Osteocyte (in vitro differentiated cells): ENCODE results near the gene SLC25A13. TPM values are rescaled to one million over a fixed set of nuclear protein-coding genes. Genes with fewer than 3 reads are reported as not detected.

Experiments
- DNase-seq: peaks from one replicate; pipeline ENCODE4 v3.0.0; 2021; ENCODE audit warnings: mixed read lengths; ENCODE audit not compliant: unreplicated experiment; ENCODE audit errors: extremely low spot score
- H3K27ac Mint-ChIP-seq: one replicate; pipeline ENCODE4 v1.8.0; 2021; ENCODE audit warnings: mild to moderate bottlenecking, mixed read lengths; ENCODE audit not compliant: unreplicated experiment
- H3K27me3 Mint-ChIP-seq: one replicate; pipeline ENCODE4 v1.8.0; 2021; ENCODE audit warnings: mixed read lengths; ENCODE audit not compliant: unreplicated experiment
- H3K36me3 Mint-ChIP-seq: one replicate; pipeline ENCODE4 v1.8.0; 2021; ENCODE audit warnings: mixed read lengths; ENCODE audit not compliant: unreplicated experiment
- H3K4me1 Mint-ChIP-seq: one replicate; pipeline ENCODE4 v1.8.0; 2021; ENCODE audit warnings: mixed read lengths; ENCODE audit not compliant: unreplicated experiment
- H3K4me3 Mint-ChIP-seq: one replicate; pipeline ENCODE4 v1.8.0; 2021; ENCODE audit warnings: mild to moderate bottlenecking, moderate library complexity, mixed read lengths; ENCODE audit not compliant: unreplicated experiment
- H3K9me3 Mint-ChIP-seq: one replicate; pipeline ENCODE4 v1.8.0; 2021; ENCODE audit warnings: mixed read lengths; ENCODE audit not compliant: unreplicated experiment
- total RNA-seq: library from RNA; stranded (reverse); gene quantifications from 2 replicates; pipeline ENCODE4 v1.2.1, GENCODE V29; 2021
- TF ChIP-seq, protein P1 (sequence below): fragments of 200-600 bp; sonication (generic); IDR thresholded peaks from 2 replicates; pipeline ENCODE4 v1.5.0; 2021; ENCODE audit warnings: antibody characterized with exemption, mild to moderate bottlenecking, moderate library complexity

Gene SLC25A13
- total RNA-seq, 1 donor from 2014 or later = 29.3 TPM

DNA sequence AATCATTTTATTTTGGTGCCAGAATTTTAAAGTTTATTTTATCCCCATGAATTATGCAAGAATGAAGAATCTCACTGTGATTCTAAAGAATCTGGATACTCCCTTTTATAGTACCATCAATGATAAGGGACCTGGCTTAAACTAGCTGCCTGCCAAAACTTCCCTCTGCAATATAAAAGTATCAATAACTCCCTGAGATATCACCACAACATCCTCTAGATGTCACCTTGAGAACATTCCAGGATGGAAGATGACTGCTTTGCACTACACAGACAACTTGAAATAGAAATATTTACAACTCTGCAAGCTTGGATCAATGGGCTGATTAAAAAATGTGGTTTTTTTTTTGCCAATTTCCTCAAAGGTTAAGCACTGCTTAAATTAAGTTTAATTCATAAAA, 142.1 kb downstream of the SLC25A13 start:
- Mint-ChIP-seq H3K36me3 (peaks cover 28% of the 10 kb centered on the region), H3K4me3 (no peak overlapping the region), H3K27me3 (no peaks in the 10 kb centered on the region), H3K4me1 (peaks cover 13% of the 10 kb centered on the region), H3K27ac (no peak overlapping the region), H3K9me3 (no peaks in the 10 kb centered on the region)
- no peak for DNase-seq
- TF ChIP-seq, protein P1, sequence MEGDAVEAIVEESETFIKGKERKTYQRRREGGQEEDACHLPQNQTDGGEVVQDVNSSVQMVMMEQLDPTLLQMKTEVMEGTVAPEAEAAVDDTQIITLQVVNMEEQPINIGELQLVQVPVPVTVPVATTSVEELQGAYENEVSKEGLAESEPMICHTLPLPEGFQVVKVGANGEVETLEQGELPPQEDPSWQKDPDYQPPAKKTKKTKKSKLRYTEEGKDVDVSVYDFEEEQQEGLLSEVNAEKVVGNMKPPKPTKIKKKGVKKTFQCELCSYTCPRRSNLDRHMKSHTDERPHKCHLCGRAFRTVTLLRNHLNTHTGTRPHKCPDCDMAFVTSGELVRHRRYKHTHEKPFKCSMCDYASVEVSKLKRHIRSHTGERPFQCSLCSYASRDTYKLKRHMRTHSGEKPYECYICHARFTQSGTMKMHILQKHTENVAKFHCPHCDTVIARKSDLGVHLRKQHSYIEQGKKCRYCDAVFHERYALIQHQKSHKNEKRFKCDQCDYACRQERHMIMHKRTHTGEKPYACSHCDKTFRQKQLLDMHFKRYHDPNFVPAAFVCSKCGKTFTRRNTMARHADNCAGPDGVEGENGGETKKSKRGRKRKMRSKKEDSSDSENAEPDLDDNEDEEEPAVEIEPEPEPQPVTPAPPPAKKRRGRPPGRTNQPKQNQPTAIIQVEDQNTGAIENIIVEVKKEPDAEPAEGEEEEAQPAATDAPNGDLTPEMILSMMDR = peak; percentile 44

DNA sequence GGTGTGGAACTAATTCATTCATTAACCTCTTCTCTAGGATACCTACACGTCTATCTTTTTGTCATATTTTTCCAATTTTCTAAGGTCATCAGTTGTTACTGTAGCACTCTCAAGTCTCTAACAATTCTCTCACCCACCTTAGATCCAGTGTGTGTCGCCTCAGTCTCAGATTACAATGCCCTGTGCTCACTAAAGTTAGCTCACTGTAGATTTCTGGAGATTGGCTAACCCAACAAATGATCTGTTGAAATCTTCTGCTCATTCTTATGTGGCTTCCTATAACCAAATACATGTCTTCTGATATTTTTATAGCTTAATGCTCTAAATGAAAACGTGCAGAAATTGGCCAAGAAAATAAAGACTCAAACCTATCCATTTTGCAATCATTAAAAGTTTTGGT, 142.6 kb downstream of the SLC25A13 start:
- Mint-ChIP-seq H3K36me3 (peaks cover 28% of the 10 kb centered on the region), H3K27ac (no peak overlapping the region), H3K4me1 (peaks cover 13% of the 10 kb centered on the region), H3K27me3 (no peaks in the 10 kb centered on the region), H3K4me3 (no peak overlapping the region), H3K9me3 (no peaks in the 10 kb centered on the region)
- TF ChIP-seq, protein P1 = no peak
- DNase-seq = no peak

DNA sequence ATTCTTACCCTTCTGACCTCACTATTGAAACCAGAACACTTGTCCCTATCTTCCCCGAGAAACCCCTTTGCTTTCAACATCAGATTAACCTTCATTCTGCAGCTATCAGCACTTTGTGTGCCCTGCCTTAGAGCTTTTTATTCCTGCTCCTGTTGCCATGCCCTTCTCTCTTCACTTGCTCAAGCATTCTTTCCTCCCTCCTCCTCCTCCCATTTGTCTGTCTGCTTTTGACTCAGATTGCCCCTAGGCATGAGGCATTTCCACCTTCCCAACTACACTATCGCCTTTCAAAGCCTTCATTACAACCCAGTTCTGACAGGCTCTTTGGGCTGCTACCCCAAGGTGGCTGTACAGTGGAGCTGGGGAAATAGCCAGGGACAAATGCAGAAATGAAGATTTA, 143.3 kb downstream of the SLC25A13 start:
- no peaks in the 10 kb centered on the region for H3K27me3 Mint-ChIP-seq
- H3K4me3 Mint-ChIP-seq = no peak overlapping the region
- H3K9me3 Mint-ChIP-seq = no peaks in the 10 kb centered on the region
- H3K36me3 Mint-ChIP-seq = peaks cover 25% of the 10 kb centered on the region
- H3K27ac Mint-ChIP-seq = no peak overlapping the region
- TF ChIP-seq, protein P1 = no peak
- DNase-seq = no peak
- H3K4me1 Mint-ChIP-seq = peaks cover 13% of the 10 kb centered on the region

DNA sequence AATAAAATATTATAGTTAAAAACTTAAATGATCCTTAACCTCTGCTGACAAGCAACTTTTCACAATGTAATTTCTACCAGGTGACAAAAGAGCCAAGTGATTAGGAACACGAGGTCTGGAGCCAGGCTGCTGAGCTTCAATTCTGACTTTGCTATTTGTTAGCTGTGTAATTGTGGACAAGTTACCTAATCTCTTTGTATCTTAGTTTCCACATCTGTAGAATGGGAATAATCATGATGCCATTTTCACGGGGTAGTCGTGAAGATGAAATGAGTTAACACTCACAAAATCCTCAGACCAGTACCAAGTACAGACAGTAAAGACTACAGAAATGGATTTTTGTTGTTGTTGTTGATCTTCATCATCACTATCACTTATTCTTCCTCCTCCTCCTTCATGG, 144.5 kb downstream of the SLC25A13 start:
- H3K27me3 Mint-ChIP-seq = no peaks in the 10 kb centered on the region
- peaks cover 13% of the 10 kb centered on the region for H3K4me1 Mint-ChIP-seq
- H3K4me3 Mint-ChIP-seq = no peak overlapping the region
- H3K36me3 Mint-ChIP-seq = peaks cover 19% of the 10 kb centered on the region
- DNase-seq = no peak
- no peaks in the 10 kb centered on the region for H3K9me3 Mint-ChIP-seq
- TF ChIP-seq, protein P1 = no peak
- no peak overlapping the region for H3K27ac Mint-ChIP-seq

DNA sequence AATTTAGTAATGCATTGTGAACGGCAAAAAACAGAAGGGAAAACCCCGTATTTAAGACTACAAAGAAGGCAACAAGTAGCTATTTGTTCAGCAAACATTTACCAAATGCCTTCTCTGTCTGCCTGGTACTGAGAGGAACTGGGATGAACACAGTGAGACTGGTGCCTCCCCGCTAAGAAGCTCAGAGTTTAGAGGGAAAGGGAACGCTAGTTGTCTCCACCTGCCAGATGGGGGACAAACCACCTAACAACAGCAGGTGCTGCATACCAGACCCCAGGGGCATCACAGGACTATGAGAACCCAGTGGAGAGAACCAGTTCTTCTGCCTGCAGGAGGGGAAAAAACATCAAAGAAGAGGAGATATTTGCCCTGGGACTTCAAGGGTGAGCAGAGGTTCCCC, 147.1 kb downstream of the SLC25A13 start:
- Mint-ChIP-seq H3K36me3 (peaks cover 16% of the 10 kb centered on the region), H3K4me3 (no peak overlapping the region), H3K9me3 (no peaks in the 10 kb centered on the region), H3K4me1 (peaks cover 13% of the 10 kb centered on the region), H3K27ac (no peak overlapping the region), H3K27me3 (no peaks in the 10 kb centered on the region)
- DNase-seq = no peak
- TF ChIP-seq, protein P1 = no peak
